AG09319 (cell line): ENCODE results near the gene HLA-DMB.

ENCODE experiments used
- DNase-seq: peaks from one replicate; pipeline ENCODE4 v3.0.0-alpha.2; 2010; ENCODE audit warnings: low read depth; ENCODE audit errors: extremely low read depth
- CTCF ChIP-seq: IDR thresholded peaks from 2 replicates; pipeline ENCODE4 v1.5.1; 2011; ENCODE audit warnings: low read depth, mild to moderate bottlenecking, inconsistent platforms, low read length, moderate library complexity

Gene HLA-DMB

GRCh38 chr6:32894085-32895005 is 46.5 kb downstream of the HLA-DMB start:
- TF ChIP-seq CTCF, result no peak

GRCh38 chr6:32890831-32891230 is 50.0 kb downstream of the HLA-DMB start:
- no peak for TF ChIP-seq CTCF
- DNase-seq, result no peak

More at GRCh38 chr6:32894085-32895005, 46.5 kb downstream of the HLA-DMB start:
- DNase-seq, result peak; percentile 76

GRCh38 chr6:32889533-32889932 is 51.3 kb downstream of the HLA-DMB start:
- DNase-seq, result no peak
- no peak for TF ChIP-seq CTCF

- DNase-seq, result no peak
- no peak for TF ChIP-seq CTCF
These were observed 52.3 kb downstream of the HLA-DMB start for GRCh38 chr6:32888576-32888975.

- DNase-seq, result no peak
- no peak for TF ChIP-seq CTCF
These were observed 53.2 kb downstream of the HLA-DMB start for GRCh38 chr6:32887616-32888015.

GRCh38 chr6:32886681-32887383 is 54.0 kb downstream of the HLA-DMB start:
- TF ChIP-seq CTCF, result no peak
- DNase-seq, result no peak
